Inferior parietal cortex (tissue), 1 donor: ENCODE data around the gene TRIM46.
A peak's percentile ranks its signal among the peaks of the same experiment; 100 is the strongest.

Experiments
- DNase-seq: peaks from one replicate; pipeline ENCODE4 v3.0.0-alpha.2; 2016; ENCODE audit errors: extremely low spot score

Gene TRIM46, protein sequence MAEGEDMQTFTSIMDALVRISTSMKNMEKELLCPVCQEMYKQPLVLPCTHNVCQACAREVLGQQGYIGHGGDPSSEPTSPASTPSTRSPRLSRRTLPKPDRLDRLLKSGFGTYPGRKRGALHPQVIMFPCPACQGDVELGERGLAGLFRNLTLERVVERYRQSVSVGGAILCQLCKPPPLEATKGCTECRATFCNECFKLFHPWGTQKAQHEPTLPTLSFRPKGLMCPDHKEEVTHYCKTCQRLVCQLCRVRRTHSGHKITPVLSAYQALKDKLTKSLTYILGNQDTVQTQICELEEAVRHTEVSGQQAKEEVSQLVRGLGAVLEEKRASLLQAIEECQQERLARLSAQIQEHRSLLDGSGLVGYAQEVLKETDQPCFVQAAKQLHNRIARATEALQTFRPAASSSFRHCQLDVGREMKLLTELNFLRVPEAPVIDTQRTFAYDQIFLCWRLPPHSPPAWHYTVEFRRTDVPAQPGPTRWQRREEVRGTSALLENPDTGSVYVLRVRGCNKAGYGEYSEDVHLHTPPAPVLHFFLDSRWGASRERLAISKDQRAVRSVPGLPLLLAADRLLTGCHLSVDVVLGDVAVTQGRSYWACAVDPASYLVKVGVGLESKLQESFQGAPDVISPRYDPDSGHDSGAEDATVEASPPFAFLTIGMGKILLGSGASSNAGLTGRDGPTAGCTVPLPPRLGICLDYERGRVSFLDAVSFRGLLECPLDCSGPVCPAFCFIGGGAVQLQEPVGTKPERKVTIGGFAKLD

DNA sequence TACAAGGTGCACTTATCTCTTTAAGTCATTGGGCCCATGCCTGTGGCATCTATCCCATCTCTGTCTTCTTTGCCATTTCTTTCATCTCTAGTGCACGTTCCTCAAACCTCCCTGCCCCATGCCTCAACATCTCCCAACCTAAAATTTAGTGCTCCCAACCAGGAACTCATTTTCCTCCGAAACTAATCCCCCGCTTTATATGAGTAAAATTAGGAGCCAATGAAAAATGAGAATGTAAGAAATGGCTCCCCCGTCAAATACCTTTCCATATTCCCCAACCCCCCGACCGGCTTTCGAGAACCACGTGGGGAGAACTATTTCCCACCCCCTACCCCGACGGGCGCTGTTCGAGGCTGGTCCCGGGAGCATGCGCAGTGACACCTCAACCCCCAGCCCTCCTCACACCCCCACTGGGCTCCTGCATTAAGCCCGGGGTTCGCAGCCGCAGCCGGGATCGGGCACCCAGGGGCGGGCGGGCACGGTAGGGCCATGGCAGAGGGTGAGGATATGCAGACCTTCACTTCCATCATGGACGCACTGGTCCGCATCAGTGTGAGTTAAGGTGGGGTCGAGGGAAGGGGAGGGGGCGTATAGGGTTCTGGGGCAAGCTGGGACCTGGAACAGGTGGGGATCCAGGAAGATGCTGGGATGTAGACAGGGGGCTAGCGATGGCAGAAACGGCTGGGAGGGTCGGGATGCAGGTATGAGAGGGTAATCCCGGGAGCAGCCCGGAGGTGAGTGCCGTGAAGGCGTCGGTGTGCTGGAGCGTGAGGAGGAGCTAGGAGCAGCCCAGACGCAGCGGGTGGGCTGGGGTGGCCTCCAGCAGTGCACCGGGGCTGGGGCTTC is at the start of gene TRIM46:
TRIM46 (plus strand) TSS at position 372 of the 846 bp plus-strand sequence; CDS start at position 490, 118 bp downstream.
- no peak for DNase-seq

DNA sequence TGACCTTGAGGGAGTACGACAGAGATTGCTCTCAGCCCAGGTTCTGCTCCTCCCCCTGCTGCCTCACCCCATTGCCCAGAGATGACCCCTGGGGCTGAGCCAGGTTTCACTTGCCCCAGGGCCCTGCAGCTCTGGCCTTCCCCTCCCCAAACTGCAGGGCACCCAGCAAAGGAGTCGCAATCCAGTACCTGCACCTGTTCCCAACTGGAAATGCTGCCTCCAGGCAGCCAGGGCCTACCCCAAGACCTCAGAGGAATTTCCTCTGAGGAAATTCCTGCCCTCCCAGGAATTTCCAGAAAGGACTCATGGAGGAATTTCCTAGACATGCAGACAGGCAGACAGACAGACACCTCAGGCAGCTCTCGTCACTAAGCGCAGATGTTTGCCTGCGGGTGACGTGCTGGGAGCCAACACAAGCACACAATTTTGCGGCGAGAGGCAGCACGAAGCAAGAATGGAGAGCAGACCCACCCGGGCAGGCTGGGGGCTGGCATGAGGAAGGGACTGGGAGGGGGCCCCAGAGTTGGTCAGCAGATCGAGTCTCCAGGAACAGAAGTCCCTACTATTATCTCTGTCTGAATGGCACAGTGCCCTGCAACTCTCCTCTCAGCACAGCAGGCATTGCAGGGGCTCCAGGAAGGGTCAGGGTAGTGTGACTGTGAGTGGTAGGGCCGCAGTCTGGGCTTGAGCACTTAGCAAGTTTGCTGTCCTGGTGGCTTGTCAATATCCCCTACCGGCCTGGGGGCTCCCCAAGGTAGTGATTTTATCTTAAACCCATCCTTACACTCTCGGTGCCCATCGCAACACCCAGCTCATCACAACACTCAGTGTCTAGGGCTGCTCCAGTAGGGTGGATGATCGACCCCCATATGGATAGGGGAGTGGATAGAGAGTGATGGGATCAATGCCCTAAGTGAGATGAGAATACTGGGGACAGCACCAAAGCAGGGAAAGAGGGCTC is 48.9 kb upstream of the TRIM46 start:
- no peak for DNase-seq

DNA sequence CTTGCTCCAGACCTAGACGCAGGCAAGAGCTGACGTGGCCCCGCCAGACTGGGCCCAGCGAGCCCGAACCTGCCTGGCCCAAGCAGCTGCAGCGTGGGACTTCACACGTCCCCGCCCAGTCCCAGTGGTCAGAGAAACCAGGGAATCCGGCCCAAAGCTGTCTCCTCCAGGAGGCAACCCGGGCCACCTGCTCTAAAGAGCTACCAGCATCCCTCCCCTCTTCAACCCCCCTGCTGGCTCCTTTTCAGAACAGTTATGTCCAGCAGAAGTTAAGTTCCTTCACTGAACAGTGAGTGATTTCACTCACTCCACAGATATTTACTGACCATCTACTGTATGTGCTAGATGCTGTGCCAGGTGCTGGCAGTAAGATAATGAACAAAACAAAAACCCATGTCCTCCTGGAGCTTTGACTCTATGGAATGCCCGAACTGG is 48.1 kb upstream of the TRIM46 start:
- peak; percentile 27 for DNase-seq

DNA sequence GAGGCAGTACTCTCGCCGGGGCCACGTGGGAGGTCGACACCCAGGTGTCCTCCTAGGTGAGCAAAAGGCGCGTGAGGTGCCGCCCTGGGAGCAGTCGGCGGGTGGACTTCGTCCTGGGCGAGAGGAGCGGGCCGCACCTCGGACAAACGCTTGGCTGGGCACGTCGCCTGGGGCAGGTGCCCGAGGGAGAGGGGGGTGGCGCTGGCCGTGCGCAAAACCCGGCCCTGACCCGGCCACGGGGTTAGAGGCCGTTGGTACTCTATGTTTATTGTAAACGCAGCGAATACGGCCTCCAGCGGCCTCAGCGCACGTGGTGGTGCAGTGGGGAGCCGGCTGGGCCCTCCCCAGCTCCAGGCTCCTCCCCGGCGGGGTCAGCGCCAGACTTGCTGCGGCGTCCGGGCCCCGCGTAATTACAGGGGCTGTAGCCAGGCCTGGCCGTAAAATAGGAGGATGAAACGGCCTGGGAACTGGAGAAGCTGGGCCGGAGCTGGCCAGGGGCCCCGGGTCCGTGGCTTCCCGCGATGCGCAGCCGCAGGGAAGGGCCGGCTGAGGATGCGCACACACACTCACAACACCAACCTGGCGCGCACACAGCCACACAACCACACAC is 47.6 kb upstream of the TRIM46 start:
- peak; percentile 71 for DNase-seq

DNA sequence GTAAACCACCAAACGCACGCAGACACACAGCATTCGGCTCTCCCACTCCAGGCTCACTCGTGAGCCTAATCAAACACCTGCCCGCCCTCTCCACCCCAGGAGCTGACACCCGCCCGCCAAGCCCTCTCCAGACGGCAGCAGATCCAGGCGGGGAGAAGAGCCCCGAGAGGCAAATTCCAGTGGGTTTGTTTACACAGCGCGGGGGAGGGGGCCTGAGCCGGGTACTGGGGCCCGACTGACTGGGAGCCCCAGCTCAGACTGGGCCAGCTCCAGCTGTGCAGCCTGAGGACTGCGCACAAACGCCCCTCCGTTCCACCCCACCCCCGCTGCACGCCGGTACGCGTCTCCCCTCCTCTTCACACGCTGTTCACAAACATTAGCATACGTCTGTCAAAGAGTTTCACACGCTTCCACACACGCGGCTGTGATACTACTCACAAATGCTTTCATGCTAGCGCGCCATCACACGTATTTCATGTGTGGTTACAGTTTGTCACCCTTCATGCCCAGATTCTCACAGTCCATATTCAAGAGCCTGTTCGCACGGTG is 47.0 kb upstream of the TRIM46 start:
- no peak for DNase-seq

DNA sequence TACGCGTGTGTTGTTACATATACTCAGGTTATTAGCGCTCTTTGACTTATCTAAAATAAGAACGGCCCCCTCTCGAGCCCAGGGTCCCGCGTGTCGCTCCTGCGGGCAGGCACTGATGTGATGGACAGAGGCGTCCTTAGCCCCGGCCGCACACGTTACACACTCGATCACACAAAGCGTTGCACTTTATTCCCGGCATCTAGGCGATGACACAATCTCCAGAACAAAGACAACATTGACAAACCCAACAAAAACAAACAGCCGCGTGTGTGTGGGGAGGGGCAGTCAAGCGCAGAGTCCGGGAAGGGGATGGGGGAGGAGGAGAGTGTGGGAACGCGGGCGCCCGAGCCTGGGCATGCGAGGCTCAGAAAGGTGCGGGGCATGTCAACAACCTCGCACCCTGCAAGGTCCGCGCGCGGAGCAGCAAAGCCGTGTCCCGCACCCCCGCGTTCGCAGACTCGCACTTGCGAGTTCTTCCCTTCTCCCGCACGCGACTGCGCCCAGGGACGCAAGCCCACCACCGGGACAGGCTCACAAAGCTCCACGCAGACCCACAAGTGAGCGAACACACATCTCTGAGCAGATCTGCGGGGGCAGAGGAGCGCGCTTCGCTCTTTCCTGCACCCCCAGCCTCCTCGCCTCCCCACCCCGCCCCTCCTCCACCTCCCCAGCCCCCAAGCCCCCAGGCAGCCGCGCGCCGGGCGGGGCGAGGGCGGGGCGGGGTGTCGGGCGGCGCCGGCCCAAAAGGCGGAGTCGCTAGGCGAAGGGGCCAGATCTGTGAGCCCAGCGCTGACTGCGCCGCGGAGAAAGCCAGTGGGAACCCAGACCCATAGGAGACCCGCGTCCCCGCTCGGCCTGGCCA is 46.3 kb upstream of the TRIM46 start, which contains the start of gene EFNA1:
EFNA1 (plus strand) TSS at position 772 of the 862 bp plus-strand sequence. CDS start 102 bp downstream, outside the sequence.
- peak; percentile 89 for DNase-seq

DNA sequence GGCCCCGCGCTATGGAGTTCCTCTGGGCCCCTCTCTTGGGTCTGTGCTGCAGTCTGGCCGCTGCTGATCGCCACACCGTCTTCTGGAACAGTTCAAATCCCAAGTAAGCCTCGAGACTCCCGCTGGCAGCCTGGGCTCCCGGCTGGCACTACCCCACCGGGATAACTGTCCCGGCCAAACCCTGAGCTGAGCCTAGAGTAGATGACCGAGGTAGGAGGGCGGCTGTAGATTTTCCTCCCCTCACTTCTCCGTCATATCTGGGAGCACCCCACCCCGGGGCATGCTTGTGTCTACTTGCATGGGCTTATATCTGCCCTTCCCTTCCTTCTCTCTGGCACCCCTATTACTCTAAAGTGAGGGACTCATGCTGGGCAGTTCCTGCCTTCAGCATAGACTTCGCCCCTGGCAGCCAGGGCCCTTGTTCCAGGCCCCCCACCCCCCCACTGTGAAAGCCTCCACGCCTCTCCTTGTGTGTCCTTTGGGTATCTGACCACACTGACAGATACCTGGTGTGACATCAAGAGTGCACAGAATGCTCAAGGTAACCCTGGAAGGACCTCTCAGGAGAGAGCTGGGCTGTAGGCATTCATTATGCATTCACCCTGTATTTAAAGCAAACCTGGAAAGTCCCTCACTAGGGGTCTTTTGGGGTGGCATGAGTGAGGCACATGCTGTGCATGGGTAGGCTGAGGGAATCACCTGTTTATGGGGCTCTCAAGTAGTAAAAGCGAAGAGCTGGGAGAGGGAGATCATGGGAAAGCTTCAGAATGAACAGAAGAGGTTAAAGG is 45.5 kb upstream of the TRIM46 start:
- no peak for DNase-seq

DNA sequence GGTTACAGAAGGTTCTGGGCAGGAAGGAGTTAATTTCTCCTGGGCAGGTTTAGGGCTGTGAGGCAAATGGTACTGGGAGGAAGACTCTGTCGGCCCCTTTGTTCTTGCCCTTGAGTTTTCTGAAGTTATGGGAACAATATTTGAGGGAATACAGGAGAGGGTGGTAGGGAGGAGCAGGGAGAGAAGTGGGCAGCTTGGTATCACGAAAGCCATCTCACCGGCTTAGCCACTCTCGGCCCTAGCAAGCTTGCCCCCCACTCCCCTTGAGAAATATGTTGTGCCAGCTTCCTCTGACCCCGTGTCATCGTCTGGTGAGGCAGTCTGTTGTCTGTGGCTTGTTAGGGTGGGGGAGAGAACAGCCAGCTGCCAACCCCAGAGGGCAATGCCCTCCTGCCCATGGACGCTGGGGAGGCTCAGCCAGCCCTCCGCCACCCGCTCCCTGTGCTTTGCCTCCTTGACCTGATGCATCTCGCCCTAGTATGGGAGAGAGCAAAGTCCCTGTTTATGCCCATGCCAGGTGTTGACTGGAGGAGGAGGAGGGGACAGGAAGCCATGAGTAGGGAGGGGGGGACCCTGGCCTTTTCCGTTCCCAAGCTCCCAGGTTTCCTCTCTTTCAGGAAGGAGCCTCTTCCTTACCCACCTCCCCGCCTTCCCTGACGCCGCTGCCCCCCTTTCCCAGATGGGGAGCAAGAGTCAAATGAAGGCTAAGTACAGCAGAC is 44.7 kb upstream of the TRIM46 start:
- DNase-seq, result no peak

DNA sequence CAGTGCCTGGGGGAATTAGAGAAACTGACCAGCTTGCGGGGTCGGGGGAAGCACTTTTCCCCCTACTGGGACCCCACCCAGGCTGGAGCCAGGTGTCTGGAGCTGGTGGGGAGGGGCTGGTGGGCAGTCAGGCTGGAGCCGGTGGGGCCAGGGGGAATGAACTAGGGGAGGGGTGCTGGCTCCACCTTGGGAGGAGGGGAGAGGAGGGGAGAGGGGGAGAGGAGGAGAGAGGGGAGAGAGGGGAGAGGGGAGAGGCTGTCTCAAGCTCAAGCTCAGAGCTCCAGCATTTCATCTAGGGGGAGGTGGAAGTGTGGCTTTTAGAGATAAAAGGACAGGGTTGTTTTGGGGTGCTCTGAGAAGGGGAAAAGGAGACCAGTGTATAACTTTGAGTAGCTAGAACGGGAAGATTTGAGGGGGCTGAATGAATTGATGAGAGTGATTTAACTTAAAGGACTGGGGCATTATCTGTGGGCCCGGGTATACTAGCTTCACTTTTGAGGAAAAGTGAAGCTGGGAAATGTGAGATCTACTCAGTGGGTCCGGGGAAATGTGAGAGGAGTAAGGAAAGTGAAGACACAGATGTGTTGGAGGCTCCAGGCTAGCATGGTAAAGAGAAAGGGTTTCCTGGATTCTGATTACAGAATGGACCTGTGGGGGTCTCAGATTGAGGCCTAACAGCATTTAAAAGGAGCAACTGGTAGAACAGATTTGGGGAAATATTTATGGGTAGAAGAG is 43.2 kb upstream of the TRIM46 start:
- DNase-seq, result no peak

DNA sequence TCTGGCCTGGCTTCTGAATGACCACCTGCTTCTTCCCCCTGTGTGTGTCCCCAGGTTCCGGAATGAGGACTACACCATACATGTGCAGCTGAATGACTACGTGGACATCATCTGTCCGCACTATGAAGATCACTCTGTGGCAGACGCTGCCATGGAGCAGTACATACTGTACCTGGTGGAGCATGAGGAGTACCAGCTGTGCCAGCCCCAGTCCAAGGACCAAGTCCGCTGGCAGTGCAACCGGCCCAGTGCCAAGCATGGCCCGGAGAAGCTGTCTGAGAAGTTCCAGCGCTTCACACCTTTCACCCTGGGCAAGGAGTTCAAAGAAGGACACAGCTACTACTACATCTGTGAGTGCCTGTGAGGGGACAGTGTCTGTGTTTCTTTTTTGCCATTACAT is 42.4 kb upstream of the TRIM46 start:
- DNase-seq, result no peak

DNA sequence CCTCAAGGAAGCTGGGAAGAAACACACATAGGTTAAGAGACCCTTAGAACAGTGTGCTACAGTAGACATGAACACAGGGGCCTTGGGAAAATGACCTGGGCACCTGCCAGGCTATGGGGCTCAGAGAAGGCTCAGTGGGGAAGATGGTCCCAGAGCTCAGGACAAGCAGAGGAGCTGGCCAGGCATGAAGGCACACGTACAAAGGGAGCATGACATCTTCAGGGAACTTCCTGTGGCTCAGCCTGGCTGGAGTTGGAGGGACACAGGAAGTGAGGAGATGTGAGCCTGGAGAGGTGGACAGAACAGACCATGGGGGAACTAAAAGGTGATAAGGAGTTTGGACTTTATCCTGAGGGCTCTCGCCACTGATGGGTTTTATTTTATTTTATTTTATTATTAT is 41.8 kb upstream of the TRIM46 start:
- no peak for DNase-seq

DNA sequence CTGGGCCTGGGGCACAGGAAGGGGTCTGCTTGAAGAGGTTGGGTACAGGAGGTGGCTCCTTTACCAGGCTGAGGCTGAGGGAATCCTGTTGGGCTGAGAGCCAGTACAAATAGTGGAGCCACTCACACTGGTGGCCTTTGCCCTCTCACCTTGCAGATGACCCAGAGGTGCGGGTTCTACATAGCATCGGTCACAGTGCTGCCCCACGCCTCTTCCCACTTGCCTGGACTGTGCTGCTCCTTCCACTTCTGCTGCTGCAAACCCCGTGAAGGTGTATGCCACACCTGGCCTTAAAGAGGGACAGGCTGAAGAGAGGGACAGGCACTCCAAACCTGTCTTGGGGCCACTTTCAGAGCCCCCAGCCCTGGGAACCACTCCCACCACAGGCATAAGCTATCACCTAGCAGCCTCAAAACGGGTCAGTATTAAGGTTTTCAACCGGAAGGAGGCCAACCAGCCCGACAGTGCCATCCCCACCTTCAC is 39.8 kb upstream of the TRIM46 start:
- DNase-seq, result no peak

DNA sequence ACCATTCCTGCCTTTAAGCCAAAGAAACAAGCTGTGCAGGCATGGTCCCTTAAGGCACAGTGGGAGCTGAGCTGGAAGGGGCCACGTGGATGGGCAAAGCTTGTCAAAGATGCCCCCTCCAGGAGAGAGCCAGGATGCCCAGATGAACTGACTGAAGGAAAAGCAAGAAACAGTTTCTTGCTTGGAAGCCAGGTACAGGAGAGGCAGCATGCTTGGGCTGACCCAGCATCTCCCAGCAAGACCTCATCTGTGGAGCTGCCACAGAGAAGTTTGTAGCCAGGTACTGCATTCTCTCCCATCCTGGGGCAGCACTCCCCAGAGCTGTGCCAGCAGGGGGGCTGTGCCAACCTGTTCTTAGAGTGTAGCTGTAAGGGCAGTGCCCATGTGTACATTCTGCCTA is 39.3 kb upstream of the TRIM46 start:
- no peak for DNase-seq

DNA sequence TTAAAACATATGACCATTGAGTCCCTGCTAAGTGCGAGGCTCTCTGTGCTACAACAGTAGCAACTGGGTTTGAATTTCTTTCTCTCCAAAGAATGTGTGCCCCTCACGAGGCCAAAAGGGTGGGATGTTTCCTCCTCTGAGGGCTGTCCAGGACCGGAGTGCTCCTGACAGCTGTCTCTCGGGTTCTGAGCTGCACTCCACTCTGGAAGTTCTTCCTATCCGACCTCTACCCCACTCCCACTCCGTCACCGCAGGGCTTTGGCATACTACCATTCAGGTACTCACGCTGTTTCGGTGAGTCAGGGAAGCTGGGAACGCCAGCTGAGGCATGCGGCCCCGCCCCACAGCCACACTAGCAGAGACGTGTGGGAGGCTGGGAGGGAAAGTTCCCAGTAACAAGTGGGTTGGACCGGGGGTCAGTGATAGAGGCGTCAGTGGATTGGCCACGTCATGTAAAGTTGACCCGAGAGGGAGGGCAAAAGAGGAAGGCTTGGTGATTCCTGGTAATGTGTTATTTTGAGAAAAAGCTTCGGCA is 38.7 kb upstream of the TRIM46 start:
- peak; percentile 66 for DNase-seq

DNA sequence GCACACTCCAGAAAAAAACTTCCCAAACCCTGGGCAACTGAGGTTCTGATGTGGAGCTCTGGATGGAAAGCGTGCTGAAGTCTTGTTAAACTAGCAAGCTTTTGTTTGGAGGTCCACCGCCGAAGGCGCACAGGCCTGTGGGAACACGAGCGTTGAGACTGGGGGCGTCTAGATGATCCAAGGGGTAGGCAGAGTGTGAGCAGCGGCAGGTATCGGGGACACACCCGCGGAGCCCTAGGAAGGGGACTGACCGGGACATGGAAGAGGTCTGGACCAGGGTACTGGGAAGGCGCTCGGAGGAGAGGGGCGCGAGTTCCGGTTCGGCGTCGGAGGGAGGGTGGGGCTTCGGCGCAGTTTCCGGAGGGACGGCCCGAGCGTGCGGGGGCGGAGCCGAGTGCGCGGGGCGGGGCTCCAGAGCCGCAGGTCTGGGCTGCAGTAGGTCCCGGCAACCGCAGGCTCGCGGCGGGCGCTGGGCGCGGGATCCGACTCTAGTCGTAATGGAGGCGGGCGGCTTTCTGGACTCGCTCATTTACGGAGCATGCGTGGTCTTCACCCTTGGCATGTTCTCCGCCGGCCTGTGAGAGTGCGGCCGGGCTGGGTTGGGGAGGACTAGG is 38.1 kb upstream of the TRIM46 start, which contains the start of gene SLC50A1:
SLC50A1 (plus strand) TSS at position 438 of the 614 bp plus-strand sequence; CDS start at position 498, 60 bp downstream.
- peak; percentile 87 for DNase-seq

DNA sequence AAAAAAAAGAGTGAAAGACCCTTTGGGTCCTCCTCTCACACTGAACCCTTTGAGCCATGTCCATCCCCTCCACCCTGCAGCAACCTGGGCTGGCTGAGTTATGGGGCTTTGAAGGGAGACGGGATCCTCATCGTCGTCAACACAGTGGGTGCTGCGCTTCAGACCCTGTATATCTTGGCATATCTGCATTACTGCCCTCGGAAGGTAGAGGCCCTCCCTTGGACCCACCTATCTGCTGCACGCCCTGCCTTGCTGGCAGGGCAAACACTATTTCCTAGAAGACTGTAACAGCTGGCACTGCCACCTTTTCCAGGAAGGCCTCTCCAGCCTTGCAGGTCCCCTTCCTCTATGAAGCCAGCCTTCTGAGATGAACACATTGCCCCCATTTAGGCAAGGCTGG is 36.9 kb upstream of the TRIM46 start:
- no peak for DNase-seq
